GM23338 (cell line): ENCODE measurements around the gene MAGI1.

Experiments
- CREB1 ChIP-seq: fragments of 250-450 bp; sonication (Bioruptor Pico); IDR thresholded peaks from 2 replicates; pipeline ENCODE4 v1.5.0; 2020; ENCODE audit warnings: low read depth, mild to moderate bottlenecking, moderate library complexity
- CTCF ChIP-seq, 2 experiments: fragments of 200-600 bp in 1 of 2; sonication (generic) in 1 of 2; conservative IDR thresholded peaks; 2 replicates each; pipeline versions ENCODE4 v1.5.1 to v1.6.1; 2016 to 2017; ENCODE audit warnings: antibody characterized with exemption in 2 of 2, low read depth in 2 of 2, mild to moderate bottlenecking in 2 of 2, moderate library complexity in 1 of 2
- ETS1 ChIP-seq: IDR thresholded peaks from 2 replicates; pipeline ENCODE4 v1.6.1; 2016; ENCODE audit warnings: antibody characterized with exemption
- EZH2 ChIP-seq: fragments of 200-600 bp; sonication (generic); IDR thresholded peaks from one replicate; pipeline ENCODE4 v1.8.0; 2017; ENCODE audit warnings: antibody characterized with exemption, mild to moderate bottlenecking, low read depth; ENCODE audit not compliant: unreplicated experiment
- EZH2phosphoT487 ChIP-seq: fragments of 200-600 bp; sonication (generic); IDR thresholded peaks from one replicate; pipeline ENCODE4 v1.8.1; 2018; ENCODE audit warnings: antibody characterized with exemption; ENCODE audit not compliant: unreplicated experiment
- JUNB ChIP-seq: IDR thresholded peaks from one replicate; pipeline ENCODE4 v1.6.1; 2016; ENCODE audit warnings: antibody characterized with exemption; ENCODE audit not compliant: unreplicated experiment
- NANOG ChIP-seq: IDR thresholded peaks from 2 replicates; pipeline ENCODE4 v1.6.1; 2016; ENCODE audit warnings: antibody characterized with exemption, borderline replicate concordance
- POLR2AphosphoS5 ChIP-seq: IDR thresholded peaks from 2 replicates; pipeline ENCODE4 v1.6.1; 2016; ENCODE audit warnings: antibody characterized with exemption, low read depth
- REST ChIP-seq: IDR thresholded peaks from one replicate; pipeline ENCODE4 v1.6.1; 2018; ENCODE audit warnings: antibody characterized with exemption; ENCODE audit not compliant: unreplicated experiment
- STAT1 ChIP-seq: IDR thresholded peaks from one replicate; pipeline ENCODE4 v1.6.1; 2016; ENCODE audit warnings: antibody characterized with exemption; ENCODE audit not compliant: unreplicated experiment
- ZNF331 ChIP-seq: fragments of 250-450 bp; sonication (Bioruptor Pico); IDR thresholded peaks from 2 replicates; pipeline ENCODE4 v1.5.0; 2020; ENCODE audit warnings: low read depth, mild to moderate bottlenecking, moderate library complexity
- ZNF462 ChIP-seq: fragments of 250-450 bp; sonication (Bioruptor Pico); IDR thresholded peaks from 2 replicates; pipeline ENCODE4 v1.5.0; 2020; ENCODE audit warnings: mild to moderate bottlenecking, moderate library complexity

GRCh38 chr3:65706301-65706700, 332.4 kb downstream of the MAGI1 start:
- TF ChIP-seq CTCF (conservative IDR thresholded peaks at IDR 0.05; ENCODE audit: low read depth in 2 of 2) (no peak), ZNF462 (CRISPR knock-in tag) (no peak), EZH2phosphoT487 (no peak), EZH2 (no peak), POLR2AphosphoS5 (no peak), JUNB (no peak), CREB1 (CRISPR knock-in tag) (no peak), NANOG (no peak), REST (no peak), STAT1 (no peak), ETS1 (no peak), ZNF331 (CRISPR knock-in tag) (no peak)
